NB4 (cell line): ENCODE measurements around the gene ESRRA.
A peak's percentile ranks its signal among the peaks of the same experiment; 100 is the strongest.

Experiments used
- DNase-seq: peaks from one replicate; pipeline ENCODE4 v3.0.0; 2010; ENCODE audit warnings: low read depth
- H3K4me3 ChIP-seq: one replicate; pipeline ENCODE4 v1.5.1; 2011; ENCODE audit warnings: mild to moderate bottlenecking, low read depth, low read length, moderate library complexity
- MYC ChIP-seq: IDR thresholded peaks from 2 replicates; pipeline ENCODE4 v1.6.1; 2011; ENCODE audit warnings: low read depth, low read length
- POLR2A ChIP-seq: IDR thresholded peaks from 2 replicates; pipeline ENCODE4 v1.6.1; 2011; ENCODE audit warnings: mild to moderate bottlenecking; ENCODE audit not compliant: insufficient read length; ENCODE audit errors: extremely low read depth
- TF ChIP-seq, protein P1 (sequence below): IDR thresholded peaks from one replicate; pipeline ENCODE4 v1.5.1; 2012; ENCODE audit warnings: low read depth, low read length
- TF ChIP-seq, protein P2 (sequence below): IDR thresholded peaks from 2 replicates; pipeline ENCODE4 v1.6.1; 2011; ENCODE audit warnings: low read depth, low read length

ESRRA gene

DNA sequence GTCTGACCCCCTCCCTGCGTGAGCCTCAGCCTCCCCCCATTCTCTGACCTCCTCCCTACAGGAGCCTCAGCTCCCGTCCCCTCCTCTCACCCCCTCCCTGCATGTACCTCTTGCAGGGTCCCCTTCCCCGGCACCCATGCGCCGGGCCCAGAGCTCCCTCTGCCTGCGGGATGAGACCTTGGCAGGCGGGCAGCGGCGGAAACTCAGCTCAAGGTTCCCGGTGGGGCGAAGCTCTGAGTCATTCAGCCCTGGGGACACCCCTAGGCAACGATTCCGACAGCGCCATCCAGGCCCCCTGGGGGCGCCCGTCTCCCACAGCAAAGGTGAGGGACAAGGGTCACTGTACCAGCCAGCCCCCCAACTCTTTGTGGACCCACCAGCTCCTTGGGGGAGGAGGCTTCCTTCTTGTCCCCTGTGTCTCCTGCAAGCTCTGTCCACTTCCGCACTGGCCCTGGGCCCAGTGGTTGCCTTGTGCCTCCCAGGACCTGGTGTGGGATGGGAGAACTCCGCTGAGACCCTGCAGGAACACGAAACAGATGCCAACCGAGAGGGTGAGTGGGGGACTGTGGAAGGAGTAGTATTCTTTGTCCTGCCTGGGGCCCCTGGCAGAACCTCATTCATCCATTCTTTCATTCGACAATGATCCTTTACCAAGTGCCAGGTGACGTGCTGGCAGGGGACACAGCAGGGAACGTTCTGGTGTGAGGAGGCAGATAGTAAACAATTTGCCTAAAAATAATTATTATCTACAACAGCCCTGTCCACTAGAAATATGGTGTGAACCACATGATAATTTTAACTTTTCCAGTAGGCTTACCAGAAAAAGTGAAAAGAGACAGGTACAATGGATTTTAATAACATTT is 50.0 kb downstream of the ESRRA start:
- H3K4me3 ChIP-seq, result no peak overlapping the region
- TF ChIP-seq, protein P1, sequence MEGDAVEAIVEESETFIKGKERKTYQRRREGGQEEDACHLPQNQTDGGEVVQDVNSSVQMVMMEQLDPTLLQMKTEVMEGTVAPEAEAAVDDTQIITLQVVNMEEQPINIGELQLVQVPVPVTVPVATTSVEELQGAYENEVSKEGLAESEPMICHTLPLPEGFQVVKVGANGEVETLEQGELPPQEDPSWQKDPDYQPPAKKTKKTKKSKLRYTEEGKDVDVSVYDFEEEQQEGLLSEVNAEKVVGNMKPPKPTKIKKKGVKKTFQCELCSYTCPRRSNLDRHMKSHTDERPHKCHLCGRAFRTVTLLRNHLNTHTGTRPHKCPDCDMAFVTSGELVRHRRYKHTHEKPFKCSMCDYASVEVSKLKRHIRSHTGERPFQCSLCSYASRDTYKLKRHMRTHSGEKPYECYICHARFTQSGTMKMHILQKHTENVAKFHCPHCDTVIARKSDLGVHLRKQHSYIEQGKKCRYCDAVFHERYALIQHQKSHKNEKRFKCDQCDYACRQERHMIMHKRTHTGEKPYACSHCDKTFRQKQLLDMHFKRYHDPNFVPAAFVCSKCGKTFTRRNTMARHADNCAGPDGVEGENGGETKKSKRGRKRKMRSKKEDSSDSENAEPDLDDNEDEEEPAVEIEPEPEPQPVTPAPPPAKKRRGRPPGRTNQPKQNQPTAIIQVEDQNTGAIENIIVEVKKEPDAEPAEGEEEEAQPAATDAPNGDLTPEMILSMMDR, result peak; percentile 89
- no peak for TF ChIP-seq POLR2A
- TF ChIP-seq, protein P2, sequence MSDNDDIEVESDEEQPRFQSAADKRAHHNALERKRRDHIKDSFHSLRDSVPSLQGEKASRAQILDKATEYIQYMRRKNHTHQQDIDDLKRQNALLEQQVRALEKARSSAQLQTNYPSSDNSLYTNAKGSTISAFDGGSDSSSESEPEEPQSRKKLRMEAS, result no peak
- peak; percentile 77; the same call in 1 of the 2 replicates for TF ChIP-seq MYC
- peak; percentile 97 for DNase-seq

DNA sequence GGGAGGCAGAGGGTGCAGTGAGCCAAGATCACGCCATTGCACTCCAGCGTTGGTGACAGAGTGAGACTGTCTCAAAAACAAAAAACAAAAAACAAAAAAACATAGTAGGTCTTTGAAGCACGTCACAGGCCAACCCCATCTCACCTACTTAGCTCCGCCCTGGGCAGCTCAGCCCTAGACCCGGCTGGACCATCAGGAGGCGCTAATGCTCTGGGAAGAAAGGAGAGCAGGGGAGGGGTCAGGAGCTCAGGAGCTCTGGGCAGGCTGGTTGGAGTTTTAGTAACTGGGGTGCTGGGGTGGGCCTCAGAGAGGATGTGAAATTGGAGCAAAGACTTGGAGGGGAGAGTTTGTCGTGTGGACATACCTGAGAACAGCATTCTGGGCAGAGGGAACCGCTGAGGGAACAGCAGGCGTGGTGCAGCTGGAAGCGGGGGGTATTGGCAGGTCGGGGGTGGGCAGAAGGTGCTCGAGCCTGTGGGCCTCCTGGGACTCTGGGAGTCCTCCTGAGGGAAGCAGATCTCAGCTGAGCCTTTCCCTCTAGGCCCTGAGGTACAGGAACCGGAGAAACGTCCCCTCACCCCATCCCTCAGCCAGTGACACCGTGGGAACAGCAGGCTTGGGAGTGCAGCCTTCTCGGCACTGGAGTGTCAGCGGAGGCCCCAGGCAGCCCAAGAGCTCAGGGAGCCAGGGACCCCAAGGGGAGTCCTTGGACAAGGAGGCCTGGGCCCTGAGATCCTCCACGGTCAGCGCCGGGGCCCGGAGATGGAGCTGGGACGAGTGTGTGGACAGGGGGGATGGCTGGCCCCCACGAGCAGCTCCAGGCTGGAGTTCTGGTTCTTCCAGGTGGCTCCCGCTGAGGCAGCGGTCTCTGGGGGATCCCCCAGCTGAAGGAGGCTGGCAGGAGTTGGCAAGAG is 51.4 kb downstream of the ESRRA start:
- TF ChIP-seq POLR2A, result no peak
- TF ChIP-seq, protein P1, result peak; percentile 77
- no peak overlapping the region for H3K4me3 ChIP-seq
- DNase-seq, result peak; percentile 80

DNA sequence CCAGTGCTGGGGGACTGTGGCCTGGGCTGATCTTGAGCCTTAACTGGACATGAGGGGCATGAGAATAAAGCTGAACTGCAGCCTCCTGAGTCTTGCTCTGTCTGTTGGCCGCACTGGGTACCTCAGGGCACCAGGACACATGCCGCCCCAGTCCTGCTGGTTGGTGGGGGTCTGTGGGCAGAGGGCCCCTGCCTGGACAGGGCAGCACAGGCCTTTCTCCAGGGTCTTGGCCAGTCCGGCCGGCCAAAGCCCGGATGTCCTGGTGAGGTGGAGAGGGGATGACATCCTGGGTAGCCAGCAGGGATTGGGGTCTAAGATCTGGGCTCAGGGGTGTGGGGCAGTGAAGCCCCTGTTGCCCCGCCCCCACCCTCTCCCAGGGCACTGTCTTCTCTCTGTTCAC is 52.1 kb downstream of the ESRRA start:
- TF ChIP-seq, protein P1, result no peak
- TF ChIP-seq MYC (no peak), POLR2A (no peak)
- TF ChIP-seq, protein P2, result no peak
- H3K4me3 ChIP-seq, result no peak overlapping the region
- no peak for DNase-seq

DNA sequence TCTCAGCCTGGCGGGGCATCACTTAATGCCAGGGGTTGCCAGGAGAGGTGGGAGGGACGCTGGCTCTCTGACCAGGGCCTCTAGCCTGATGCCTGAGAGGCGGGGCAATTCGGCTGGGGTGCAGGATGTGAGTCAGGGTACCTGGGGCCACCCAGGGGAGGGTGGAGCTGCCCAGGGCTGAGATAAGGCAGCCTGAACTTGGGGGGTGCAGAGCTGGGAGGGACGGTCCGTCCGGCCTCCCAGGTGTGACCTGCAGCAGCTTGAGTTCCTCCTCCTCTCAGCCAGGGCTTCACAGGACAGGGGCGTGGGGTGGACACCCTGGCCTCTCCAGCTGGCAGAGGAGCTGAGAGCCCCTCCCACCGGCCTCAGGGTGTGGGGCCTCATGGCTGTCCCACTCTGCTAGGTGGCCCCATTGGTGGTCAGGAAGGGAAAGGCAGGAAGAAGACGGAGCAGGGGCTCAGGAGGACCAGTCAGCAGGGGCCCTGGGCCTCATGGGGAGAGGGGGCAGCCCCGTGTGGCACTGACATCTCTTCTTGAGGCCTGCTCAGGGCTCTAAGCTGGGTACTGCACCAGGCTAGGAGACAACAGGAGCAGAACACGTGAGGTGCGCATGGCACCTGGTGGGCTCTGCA is 52.7 kb downstream of the ESRRA start:
- DNase-seq, result peak; percentile 63
- no peak overlapping the region for H3K4me3 ChIP-seq
- TF ChIP-seq, protein P2, result peak; percentile 34; the same call in 1 of the 2 replicates
- TF ChIP-seq MYC, result no peak

DNA sequence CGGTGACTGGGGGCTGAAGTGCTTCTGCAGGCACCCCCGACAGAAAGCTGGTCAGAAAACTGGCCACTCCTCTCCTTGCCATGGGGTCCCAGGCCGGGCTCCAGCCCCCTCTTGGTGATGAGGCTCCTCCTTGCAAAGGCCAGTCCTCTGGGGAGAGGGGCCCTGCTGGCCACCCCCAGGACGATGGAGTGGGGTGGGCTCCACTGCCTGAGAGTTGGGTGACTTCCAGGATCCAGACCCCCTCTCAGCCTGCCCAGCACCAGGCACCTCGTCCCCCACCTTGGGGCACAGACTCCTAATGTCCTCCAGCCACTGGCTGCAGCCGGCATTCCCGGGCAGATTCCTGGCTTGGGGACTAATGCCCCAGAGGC is 53.2 kb downstream of the ESRRA start:
- TF ChIP-seq, protein P1, result no peak
- TF ChIP-seq, protein P2, result no peak
- TF ChIP-seq MYC, result no peak
- TF ChIP-seq POLR2A, result no peak
- no peak for DNase-seq
- peak overlapping the region; percentile 49 for H3K4me3 ChIP-seq
